HG02938 (cell line): Measurements from ENCODE around the gene TMEM51.

Experiments
- ATAC-seq: cut with Tn5 transposase; IDR thresholded peaks from one replicate; pipeline ENCODE4 v1.9.1; 2021; ENCODE audit warnings: mild to moderate bottlenecking, moderate library complexity; ENCODE audit not compliant: unreplicated experiment

The TMEM51 gene

GRCh38 chr1:15264769-15265168, 111.2 kb downstream of the TMEM51 start:
- no peak for ATAC-seq
